ENCODE results near the gene CDH22.

Gene CDH22

DNA sequence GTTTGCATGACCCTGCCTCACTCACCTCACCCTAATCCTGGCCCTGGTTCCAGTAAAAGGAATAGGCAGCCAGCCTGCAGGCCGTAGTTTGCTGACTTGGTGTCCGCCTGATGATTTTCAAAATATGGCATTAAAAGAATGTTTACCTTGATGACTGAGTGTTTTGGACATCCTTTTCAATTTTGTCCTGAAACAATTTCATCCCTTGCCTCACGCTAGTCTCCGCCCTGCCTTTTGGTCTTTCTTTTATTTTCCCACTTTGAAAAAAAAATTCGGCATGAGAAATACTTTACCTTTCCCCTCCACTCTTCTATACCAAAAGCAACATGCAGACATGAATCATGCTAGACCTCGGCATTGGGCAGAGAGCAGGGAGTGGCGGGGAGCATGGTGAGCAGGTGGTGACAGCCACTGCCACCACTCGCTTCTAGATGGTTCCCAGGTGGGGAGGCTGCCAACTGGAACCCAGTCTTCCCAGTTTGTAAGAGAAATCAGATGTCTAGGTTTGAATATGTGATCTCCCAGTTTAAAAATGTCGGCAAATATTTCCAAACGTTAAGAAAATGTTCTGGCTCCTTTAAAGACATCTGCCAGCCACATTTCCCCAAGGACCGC lies 180.8 kb downstream of the CDH22 start:
- DNase-seq (ENCODE audit: low read depth in 4 of 4, low spot score in 1 of 4) = no peak

DNA sequence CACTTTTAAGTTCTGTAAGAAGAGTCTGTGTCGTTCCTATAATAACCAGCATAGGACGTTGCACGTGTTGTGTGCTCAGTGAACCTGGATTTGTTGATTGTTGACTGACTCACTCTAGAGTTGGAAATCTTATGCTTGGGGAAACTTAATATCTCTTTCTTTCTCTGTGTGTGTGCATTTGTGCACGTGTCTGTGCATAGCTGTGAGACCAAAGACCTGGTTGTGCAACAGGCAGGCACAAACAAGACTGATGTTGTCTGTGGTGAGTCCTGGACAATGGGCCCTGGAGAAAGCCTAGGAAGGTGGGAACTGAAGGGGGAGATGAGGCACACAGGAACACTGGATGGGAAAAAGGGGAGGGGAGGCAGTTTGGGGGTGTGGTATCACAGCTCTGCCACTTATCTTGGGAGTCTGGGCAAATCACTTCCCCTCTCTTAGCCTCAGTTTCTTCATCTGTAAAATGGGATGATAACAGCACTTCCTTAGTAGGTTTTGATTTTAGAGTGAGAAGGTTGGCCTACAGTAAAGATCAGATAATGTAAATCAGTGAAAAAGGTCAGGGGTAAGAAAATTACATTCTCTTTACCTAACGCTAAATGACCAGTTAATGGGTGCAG lies 181.8 kb downstream of the CDH22 start:
- no peak for DNase-seq (ENCODE audit: low read depth in 4 of 4, low spot score in 1 of 4)
